Measurements from ENCODE around the gene EML6. TPM values are rescaled to one million over a fixed set of nuclear protein-coding genes. Genes with fewer than 3 reads are reported as not detected.

The EML6 gene
- total RNA-seq, 1 experiment from 2014 or later, result 1.5 TPM

GRCh38 chr2:54830546-54830945 lies 107.1 kb downstream of the EML6 start:
- no peak overlapping the region for H3K4ac ChIP-seq (ENCODE audit: low read depth, low read length)
- H2BK12ac ChIP-seq (ENCODE audit: insufficient read length, low read depth, low read length), result no peak overlapping the region

More at GRCh38 chr2:54830546-54830945, 107.1 kb downstream of the EML6 start:
- no peak overlapping the region for H3K27ac Mint-ChIP-seq
- Histone ChIP-seq H3K9ac (ENCODE audit: extremely low read depth, insufficient read length, low read length) (no peak overlapping the region), H3K18ac (ENCODE audit: insufficient read length, low read depth, low read length) (no peak overlapping the region), H3K14ac (ENCODE audit: insufficient read depth, low read length) (no peak overlapping the region), H2AK5ac (ENCODE audit: insufficient read length, low read length) (no peak overlapping the region), H3K23ac (ENCODE audit: insufficient read length, low read depth, low read length) (no peak overlapping the region), H3K4me1 (ENCODE audit: insufficient read depth, low read length) (no peaks in the 10 kb centered on the region), H2BK20ac (ENCODE audit: low read depth, low read length, poor library complexity, severe bottlenecking) (no peak overlapping the region), H4K20me1 (ENCODE audit: control insufficient read depth, insufficient read depth, insufficient read length) (no peaks in the 10 kb centered on the region), H3K56ac (ENCODE audit: insufficient read length, low read depth, low read length) (no peak overlapping the region), H3K27ac (ENCODE audit: insufficient read length, low read depth, low read length) (no peak overlapping the region), H3K79me1 (ENCODE audit: insufficient read depth, low read depth, low read length, poor library complexity, severe bottlenecking) (no peaks in the 10 kb centered on the region), H3T11ph (ENCODE audit: low read length) (no peak overlapping the region), H4K5ac (ENCODE audit: insufficient read length, low read depth, low read length) (no peak overlapping the region), H3K9me3 (ENCODE audit: control insufficient read depth, low read depth, low read length) (no peaks in the 10 kb centered on the region), H3K79me2 (ENCODE audit: insufficient read depth, low read length) (no peaks in the 10 kb centered on the region), H4K91ac (ENCODE audit: insufficient read length, low read depth, low read length) (no peak overlapping the region), H3K27me3 (ENCODE audit: insufficient read depth, low read length) (no peaks in the 10 kb centered on the region), H2BK15ac (ENCODE audit: low read depth, low read length) (no peak overlapping the region), H3K4me2 (ENCODE audit: insufficient read depth, insufficient read length, low read length) (no peak overlapping the region), H2AFZ (ENCODE audit: low read length) (no peak overlapping the region), H4K8ac (replicated peaks; ENCODE audit: insufficient read length, low read depth, low read length) (no peak overlapping the region), H2BK5ac (ENCODE audit: insufficient read length, low read length) (no peak overlapping the region), H3K23me2 (ENCODE audit: insufficient read length, low read depth, low read length, poor library complexity, severe bottlenecking) (no peaks in the 10 kb centered on the region), H2BK120ac (ENCODE audit: low read depth, low read length, poor library complexity, severe bottlenecking) (no peak overlapping the region)
- H3K9me3 Mint-ChIP-seq, result no peaks in the 10 kb centered on the region
- no peak overlapping the region for H3K4me3 Mint-ChIP-seq
- H3K4me1 Mint-ChIP-seq, result no peaks in the 10 kb centered on the region; a peak in 1 of 4 replicates
- no CpG with 5 or more reads among the region's 8 CpGs for WGBS (ENCODE audit: extremely low coverage, insufficient read length, low lambda C conversion rate)
- H3K27me3 Mint-ChIP-seq (ENCODE audit: low read depth), result peaks cover 5% of the 10 kb centered on the region
- no peak for DNase-seq
- TF ChIP-seq CTCF (conservative IDR thresholded peaks at IDR 0.05), result no peak
- H3K36me3 Mint-ChIP-seq (ENCODE audit: insufficient read depth in 1 of 3, low read depth in 3 of 3), result no peaks in the 10 kb centered on the region
